NCI-H526 (cell line): ENCODE results near the gene MEST.
"Not testable (repeated sequence)": the region's sequence is repeated elsewhere in the genome, so short reads cannot be mapped to it uniquely, and the experiment has no call there.

Source experiments
- DNase-seq, 2 experiments: peaks; one replicate each; lab custom pipeline; 2025; lab: John Stamatoyannopoulos, UW

The MEST gene

DNA sequence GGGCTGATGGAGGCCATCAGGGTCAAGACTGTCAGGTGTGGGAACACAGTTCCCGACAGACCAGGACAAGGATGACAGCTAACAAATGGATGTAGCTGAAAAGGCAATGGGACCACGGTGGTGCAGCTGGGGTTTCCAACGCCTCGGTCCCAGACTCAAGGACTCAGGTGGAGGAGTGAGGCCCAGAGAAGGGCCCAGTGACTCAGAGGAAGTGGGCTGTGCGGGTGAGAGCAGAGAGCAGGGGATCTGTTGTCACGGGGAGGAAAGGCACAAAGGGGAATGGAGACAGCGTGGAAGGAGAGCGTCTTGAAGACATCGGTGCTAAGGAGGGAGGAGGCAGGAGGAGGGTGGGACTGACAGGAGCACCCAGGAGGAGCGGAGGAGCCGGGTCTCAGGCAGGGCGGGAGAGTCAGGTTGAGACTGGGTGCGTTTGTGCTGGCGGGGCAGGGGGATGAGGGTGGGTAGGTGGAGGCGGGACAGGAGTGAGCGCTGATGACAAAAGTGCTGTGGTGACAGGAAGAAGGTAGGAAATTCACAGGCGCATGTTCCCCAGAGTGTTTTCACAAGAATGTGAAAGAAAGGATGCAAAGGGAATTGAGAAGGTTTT is 31.7 kb downstream of the MEST start:
- DNase-seq, result not testable (repeated sequence)

DNA sequence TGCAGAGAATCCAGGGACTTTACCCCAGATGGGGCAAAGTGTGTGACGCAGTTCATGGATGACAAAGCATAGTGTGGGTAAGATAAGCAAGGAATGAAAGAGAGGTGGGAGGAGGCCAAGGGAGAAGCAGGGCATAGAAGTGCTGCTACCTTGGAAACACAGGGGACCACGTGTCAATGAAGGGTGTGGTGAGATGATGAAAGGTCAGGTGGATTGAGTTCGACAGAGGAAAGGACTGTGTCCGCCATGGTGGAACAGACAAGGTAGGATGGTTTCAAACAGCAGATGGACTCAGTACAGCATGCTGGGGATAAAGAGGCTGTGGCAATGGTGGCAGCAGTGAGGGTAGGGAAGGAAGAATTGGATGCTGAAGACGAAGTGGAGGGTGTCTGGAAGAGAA is 32.7 kb downstream of the MEST start:
- no peak for DNase-seq

DNA sequence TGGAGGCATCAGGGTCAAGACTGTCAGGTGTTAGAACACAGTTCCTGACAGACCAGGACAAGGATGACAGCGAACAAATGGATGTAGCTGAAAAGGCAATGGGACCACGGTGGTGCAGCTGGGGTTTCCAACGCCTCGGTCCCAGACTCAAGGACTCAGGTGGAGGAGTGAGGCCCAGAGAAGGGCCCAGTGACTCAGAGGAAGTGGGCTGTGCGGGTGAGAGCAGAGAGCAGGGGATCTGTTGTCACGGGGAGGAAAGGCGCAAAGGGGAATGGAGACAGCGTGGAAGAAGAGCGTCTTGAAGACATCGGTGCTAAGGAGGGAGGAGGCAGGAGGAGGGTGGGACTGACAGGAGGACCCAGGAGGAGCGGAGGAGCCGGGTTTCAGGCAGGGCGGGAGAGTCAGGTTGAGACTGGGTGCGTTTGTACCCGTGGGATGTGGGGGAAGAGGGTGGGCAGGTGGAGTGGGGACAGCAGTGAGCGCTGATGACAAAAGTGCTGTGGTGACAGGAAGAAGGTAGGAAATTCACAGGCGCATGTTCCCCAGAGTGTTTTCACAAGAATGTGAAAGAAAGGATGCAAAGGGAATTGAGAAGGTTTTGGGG is 36.0 kb downstream of the MEST start:
- DNase-seq, result not testable (repeated sequence)

DNA sequence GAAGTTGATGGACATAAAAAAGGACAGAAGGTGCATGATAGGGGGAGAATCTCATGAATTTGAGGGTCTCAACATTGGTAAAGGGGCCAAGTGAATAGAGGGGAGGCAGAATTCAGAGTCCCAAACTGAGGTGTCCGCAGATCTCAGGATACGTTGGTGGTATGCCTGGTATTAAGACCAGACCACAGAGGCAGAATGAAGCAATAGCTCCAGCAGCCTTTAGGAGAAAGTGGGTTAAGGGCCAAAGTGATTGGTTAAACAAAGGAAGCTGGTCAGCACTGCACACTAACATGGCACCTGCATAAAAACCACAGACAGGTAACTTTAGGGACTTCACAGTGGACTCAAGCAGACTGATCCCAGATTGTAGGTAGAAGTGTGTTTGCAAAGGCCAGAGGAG is 37.5 kb downstream of the MEST start:
- no peak for DNase-seq

DNA sequence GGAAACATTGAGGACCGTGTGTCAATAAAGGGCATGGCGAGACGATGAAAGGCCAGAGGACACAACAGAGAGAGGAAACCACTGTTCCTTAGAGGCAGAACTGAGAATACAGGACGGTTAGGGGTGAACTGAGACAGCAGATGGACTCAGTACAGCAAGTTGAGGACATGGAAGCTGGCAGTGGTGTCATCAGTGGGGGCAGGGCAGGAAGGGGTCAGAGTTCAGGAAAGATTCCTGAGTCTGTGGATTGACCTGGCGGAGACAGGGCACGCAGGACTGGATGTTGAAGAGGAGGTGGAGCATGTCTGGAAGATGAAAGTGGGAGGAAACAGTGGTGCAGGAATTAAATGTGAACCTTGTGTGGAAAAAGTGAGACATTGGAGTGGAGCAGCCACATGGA is 46.0 kb downstream of the MEST start:
- not testable (repeated sequence) for DNase-seq

DNA sequence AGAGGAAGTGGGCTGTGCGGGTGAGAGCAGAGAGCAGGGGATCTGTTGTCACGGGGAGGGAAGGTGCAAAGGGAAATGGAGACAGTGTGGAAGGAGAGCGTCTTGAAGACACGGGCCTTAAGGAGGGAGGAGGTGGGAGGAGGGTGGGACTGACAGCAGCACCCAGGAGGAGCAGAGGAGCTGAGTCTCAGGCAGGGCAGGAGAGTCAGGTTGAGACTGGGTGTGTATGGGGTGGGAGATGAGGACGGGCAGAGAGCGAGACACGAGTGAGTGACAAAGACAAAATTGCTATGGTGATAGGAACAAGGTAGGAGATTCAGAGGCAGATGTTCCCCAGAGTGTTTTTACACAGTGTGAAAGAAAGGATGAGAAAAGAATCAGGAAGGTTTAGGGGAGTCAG is 49.4 kb downstream of the MEST start:
- not testable (repeated sequence) for DNase-seq

GRCh38 chr7:130542297-130542696 is 50.4 kb downstream of the MEST start:
- not testable (repeated sequence) for DNase-seq

GRCh38 chr7:130543487-130544010 is 51.7 kb downstream of the MEST start:
- DNase-seq, result no peak

DNA sequence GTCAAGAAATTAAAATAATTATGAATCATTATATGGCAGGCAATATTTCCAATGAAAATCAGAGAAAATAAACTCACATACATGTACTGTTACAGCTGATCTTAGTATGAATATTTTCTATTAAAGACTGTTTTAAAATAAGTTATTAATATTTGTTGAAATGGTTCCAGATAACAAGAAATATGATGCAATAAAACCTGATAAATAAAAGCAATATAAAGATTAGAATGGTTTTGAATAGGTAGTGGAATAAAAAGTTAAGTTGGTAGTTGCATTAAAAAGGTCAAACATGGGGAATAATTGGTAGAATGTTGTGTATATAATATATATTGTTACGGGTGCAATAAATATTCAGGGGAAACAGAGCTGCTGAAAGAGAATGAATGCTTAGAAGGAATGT is 52.5 kb downstream of the MEST start:
- DNase-seq, result no peak

GRCh38 chr7:130553398-130554029 is 61.6 kb downstream of the MEST start:
- DNase-seq, result no peak

GRCh38 chr7:130554481-130554880 is 62.6 kb downstream of the MEST start:
- no peak for DNase-seq
